HepG2 (cell line): Measurements from ENCODE around the gene BABAM2. TPM values are rescaled to one million over a fixed set of nuclear protein-coding genes. Genes with fewer than 3 reads are reported as not detected.
A peak's percentile ranks its signal among the peaks of the same experiment; 100 is the strongest.

Source experiments
- DPF2 ChIP-seq: sonication (generic); formaldehyde crosslinking; IDR thresholded peaks from 2 replicates; pipeline ENCODE4 v1.4.0; 2020; ENCODE audit warnings: mild to moderate bottlenecking, low read depth, missing genetic modification reagents, borderline replicate concordance
- RFX1 ChIP-seq: fragments of 450-650 bp; IDR thresholded peaks from 2 replicates; pipeline ENCODE4 v1.6.1; 2017
- STAT5B ChIP-seq: sonication (generic); formaldehyde crosslinking; IDR thresholded peaks from 2 replicates; pipeline ENCODE4 v1.4.0; 2020; ENCODE audit warnings: missing genetic modification reagents
- SYNCRIP ChIP-seq: fragments of 200-400 bp; formaldehyde crosslinking; IDR thresholded peaks from 2 replicates; pipeline ENCODE4 v1.6.1; 2018; ENCODE audit warnings: mild to moderate bottlenecking, low read depth, low read length; ENCODE audit not compliant: insufficient read depth
- ZBTB1 ChIP-seq: sonication (generic); formaldehyde crosslinking; IDR thresholded peaks from 2 replicates; pipeline ENCODE4 v1.4.0; 2020; ENCODE audit warnings: missing genetic modification reagents, borderline replicate concordance
- ZFYVE20 ChIP-seq: sonication (generic); formaldehyde crosslinking; IDR thresholded peaks from 2 replicates; pipeline ENCODE4 v1.8.0; 2023; ENCODE audit warnings: low read depth, mild to moderate bottlenecking, moderate library complexity, missing genetic modification reagents, borderline replicate concordance
- ZNF10 ChIP-seq: sonication (generic); formaldehyde crosslinking; IDR thresholded peaks from 2 replicates; pipeline ENCODE4 v1.4.0; 2020; ENCODE audit warnings: mild to moderate bottlenecking, low read depth, missing genetic modification reagents, borderline replicate concordance
- ZNF256 ChIP-seq: sonication (generic); formaldehyde crosslinking; conservative IDR thresholded peaks from 2 replicates; pipeline ENCODE4 v1.4.0; 2020; ENCODE audit warnings: missing genetic modification reagents
- ZNF296 ChIP-seq: sonication (generic); formaldehyde crosslinking; conservative IDR thresholded peaks from 2 replicates; pipeline ENCODE4 v1.5.0; 2020; ENCODE audit warnings: mild to moderate bottlenecking, missing genetic modification reagents
- ZNF878 ChIP-seq: sonication (generic); formaldehyde crosslinking; IDR thresholded peaks from 2 replicates; pipeline ENCODE4 v1.8.1; 2023; ENCODE audit warnings: mild to moderate bottlenecking, missing genetic modification reagents, moderate library complexity
- polyA plus RNA-seq, 8 experiments: library from polyadenylated mRNA; depleted of rRNA in 3 of 8; stranded (reverse) in 7 of 8; unstranded in 1 of 8; fragments of >200 nt; fragmentation: Illumina TruSeq in 4 of 8; extraction: Trizol in 4 of 8; gene quantifications; 2 replicates each; pipeline versions ENCODE4 v1.2.1 to v1.2.3, GENCODE V29; 2011 to 2016; ENCODE audit warnings: low read depth in 4 of 8, missing spikeins in 1 of 8, mixed read lengths in 1 of 8; ENCODE audit not compliant: insufficient read depth in 1 of 8
- total RNA-seq, 5 experiments: library from RNA; depleted of rRNA; stranded (reverse); fragments of >200 nt; fragmentation: Illumina TruSeq; extraction: Trizol; gene quantifications; 2 replicates each; pipeline ENCODE4 v1.2.3, GENCODE V29; 2016; ENCODE audit warnings: low read depth in 1 of 5
- TF ChIP-seq, protein P1 (sequence below), 2 experiments: fragments of 450-650 bp in 1 of 2; sonication (generic) in 1 of 2; formaldehyde crosslinking in 1 of 2; IDR thresholded peaks; 2 replicates each; pipeline versions ENCODE4 v1.6.1 to v1.8.0; 2016 to 2022; ENCODE audit warnings: antibody characterized with exemption in 1 of 2, mild to moderate bottlenecking in 1 of 2, missing genetic modification reagents in 1 of 2
- TF ChIP-seq, protein P2 (sequence below): sonication (generic); formaldehyde crosslinking; IDR thresholded peaks from 2 replicates; pipeline ENCODE4 v1.4.0; 2020; ENCODE audit warnings: missing genetic modification reagents
- TF ChIP-seq, protein P3 (sequence below): sonication (generic); formaldehyde crosslinking; IDR thresholded peaks from 2 replicates; pipeline ENCODE4 v1.5.0; 2020; ENCODE audit warnings: missing genetic modification reagents
- TF ChIP-seq, protein P4 (sequence below): sonication (generic); formaldehyde crosslinking; IDR thresholded peaks from 2 replicates; pipeline ENCODE4 v1.9.0; 2022; ENCODE audit warnings: low read depth, missing genetic modification reagents

The BABAM2 gene
- total and polyA plus RNA-seq, 2 of the 13 experiments (the other 11 are each of a cell fraction or from before 2014, with no cell fraction given), result 24.9 to 28.0 TPM

DNA sequence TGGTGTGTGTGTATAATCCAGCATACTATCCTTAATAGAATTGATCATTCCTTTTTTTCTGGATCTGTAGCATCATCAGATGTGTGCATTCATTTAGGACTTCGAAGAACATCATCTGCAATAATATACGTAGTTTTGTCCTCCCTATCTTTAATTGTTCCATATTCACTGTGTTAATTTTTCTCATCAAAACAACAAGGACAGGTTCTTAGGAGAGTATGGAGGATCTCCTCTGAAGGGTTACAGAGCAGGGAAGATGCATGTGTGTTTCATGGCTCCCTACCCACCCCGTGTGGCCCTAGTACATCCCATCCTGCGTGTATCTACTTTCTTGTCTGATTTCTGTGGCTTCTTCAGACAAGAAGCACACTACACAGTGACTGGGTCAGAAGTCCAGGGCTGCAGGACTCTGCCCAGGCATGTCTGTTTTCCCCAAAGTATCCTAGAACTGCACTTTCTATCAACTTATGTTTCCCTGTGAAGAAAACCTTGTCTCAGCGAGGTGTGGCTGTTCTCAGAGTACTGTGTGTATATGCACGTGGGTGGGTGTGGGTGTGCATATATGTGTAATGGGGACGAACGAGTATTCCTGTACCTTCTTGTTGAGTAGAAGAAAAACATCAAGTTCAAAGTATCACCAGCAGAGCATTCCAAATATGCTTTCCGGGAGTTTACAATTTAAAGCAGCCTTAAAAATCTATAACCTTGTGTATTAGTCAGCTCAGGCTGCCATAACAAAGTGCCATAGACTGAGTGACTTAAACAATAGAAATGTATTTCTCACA is 281.8 kb downstream of the BABAM2 start (continued):
- TF ChIP-seq ZFYVE20 (CRISPR knock-in tag) (no peak), RFX1 (no peak), ZNF256 (no peak), ZBTB1 (CRISPR knock-in tag) (no peak), ZNF878 (CRISPR knock-in tag) (no peak), SYNCRIP (no peak), STAT5B (CRISPR knock-in tag) (no peak), ZNF296 (CRISPR knock-in tag) (no peak), ZNF10 (CRISPR knock-in tag) (no peak), DPF2 (CRISPR knock-in tag) (no peak)
- TF ChIP-seq, protein P1, sequence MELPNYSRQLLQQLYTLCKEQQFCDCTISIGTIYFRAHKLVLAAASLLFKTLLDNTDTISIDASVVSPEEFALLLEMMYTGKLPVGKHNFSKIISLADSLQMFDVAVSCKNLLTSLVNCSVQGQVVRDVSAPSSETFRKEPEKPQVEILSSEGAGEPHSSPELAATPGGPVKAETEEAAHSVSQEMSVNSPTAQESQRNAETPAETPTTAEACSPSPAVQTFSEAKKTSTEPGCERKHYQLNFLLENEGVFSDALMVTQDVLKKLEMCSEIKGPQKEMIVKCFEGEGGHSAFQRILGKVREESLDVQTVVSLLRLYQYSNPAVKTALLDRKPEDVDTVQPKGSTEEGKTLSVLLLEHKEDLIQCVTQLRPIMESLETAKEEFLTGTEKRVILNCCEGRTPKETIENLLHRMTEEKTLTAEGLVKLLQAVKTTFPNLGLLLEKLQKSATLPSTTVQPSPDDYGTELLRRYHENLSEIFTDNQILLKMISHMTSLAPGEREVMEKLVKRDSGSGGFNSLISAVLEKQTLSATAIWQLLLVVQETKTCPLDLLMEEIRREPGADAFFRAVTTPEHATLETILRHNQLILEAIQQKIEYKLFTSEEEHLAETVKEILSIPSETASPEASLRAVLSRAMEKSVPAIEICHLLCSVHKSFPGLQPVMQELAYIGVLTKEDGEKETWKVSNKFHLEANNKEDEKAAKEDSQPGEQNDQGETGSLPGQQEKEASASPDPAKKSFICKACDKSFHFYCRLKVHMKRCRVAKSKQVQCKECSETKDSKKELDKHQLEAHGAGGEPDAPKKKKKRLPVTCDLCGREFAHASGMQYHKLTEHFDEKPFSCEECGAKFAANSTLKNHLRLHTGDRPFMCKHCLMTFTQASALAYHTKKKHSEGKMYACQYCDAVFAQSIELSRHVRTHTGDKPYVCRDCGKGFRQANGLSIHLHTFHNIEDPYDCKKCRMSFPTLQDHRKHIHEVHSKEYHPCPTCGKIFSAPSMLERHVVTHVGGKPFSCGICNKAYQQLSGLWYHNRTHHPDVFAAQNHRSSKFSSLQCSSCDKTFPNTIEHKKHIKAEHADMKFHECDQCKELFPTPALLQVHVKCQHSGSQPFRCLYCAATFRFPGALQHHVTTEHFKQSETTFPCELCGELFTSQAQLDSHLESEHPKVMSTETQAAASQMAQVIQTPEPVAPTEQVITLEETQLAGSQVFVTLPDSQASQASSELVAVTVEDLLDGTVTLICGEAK (IDR thresholded peaks at IDR 0.05), result no peak
- TF ChIP-seq, protein P1 (CRISPR knock-in tag; IDR thresholded peaks at IDR 0.05), result no peak
- TF ChIP-seq, protein P2, sequence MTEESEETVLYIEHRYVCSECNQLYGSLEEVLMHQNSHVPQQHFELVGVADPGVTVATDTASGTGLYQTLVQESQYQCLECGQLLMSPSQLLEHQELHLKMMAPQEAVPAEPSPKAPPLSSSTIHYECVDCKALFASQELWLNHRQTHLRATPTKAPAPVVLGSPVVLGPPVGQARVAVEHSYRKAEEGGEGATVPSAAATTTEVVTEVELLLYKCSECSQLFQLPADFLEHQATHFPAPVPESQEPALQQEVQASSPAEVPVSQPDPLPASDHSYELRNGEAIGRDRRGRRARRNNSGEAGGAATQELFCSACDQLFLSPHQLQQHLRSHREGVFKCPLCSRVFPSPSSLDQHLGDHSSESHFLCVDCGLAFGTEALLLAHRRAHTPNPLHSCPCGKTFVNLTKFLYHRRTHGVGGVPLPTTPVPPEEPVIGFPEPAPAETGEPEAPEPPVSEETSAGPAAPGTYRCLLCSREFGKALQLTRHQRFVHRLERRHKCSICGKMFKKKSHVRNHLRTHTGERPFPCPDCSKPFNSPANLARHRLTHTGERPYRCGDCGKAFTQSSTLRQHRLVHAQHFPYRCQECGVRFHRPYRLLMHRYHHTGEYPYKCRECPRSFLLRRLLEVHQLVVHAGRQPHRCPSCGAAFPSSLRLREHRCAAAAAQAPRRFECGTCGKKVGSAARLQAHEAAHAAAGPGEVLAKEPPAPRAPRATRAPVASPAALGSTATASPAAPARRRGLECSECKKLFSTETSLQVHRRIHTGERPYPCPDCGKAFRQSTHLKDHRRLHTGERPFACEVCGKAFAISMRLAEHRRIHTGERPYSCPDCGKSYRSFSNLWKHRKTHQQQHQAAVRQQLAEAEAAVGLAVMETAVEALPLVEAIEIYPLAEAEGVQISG (CRISPR knock-in tag), result peak; percentile 24; the same call in 1 of the 2 replicates
- TF ChIP-seq, protein P3, sequence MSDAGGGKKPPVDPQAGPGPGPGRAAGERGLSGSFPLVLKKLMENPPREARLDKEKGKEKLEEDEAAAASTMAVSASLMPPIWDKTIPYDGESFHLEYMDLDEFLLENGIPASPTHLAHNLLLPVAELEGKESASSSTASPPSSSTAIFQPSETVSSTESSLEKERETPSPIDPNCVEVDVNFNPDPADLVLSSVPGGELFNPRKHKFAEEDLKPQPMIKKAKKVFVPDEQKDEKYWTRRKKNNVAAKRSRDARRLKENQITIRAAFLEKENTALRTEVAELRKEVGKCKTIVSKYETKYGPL (CRISPR knock-in tag), result no peak
- TF ChIP-seq, protein P4, sequence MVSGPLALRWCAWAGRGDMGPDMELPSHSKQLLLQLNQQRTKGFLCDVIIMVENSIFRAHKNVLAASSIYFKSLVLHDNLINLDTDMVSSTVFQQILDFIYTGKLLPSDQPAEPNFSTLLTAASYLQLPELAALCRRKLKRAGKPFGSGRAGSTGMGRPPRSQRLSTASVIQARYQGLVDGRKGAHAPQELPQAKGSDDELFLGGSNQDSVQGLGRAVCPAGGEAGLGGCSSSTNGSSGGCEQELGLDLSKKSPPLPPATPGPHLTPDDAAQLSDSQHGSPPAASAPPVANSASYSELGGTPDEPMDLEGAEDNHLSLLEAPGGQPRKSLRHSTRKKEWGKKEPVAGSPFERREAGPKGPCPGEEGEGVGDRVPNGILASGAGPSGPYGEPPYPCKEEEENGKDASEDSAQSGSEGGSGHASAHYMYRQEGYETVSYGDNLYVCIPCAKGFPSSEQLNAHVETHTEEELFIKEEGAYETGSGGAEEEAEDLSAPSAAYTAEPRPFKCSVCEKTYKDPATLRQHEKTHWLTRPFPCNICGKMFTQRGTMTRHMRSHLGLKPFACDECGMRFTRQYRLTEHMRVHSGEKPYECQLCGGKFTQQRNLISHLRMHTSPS (CRISPR knock-in tag), result no peak
